Neural cell (in vitro differentiated cells): Measurements from ENCODE around the gene CPB2.

Experiments
- EP300 ChIP-seq: fragments of 450-650 bp; conservative IDR thresholded peaks from 2 replicates; pipeline ENCODE4 v1.6.1; 2014; ENCODE audit warnings: antibody characterized with exemption, mild to moderate bottlenecking, moderate library complexity; ENCODE audit not compliant: poor library complexity, severe bottlenecking
- EZH2 ChIP-seq: fragments of 200-600, 300-800 bp; shearing (Covaris generic), sonication (generic); IDR thresholded peaks from 2 replicates; pipeline ENCODE4 v1.6.1; 2014; ENCODE audit warnings: antibody characterized with exemption, low read length, borderline replicate concordance, mild to moderate bottlenecking; ENCODE audit not compliant: insufficient read depth, poor library complexity, severe bottlenecking
- POLR2AphosphoS5 ChIP-seq: IDR thresholded peaks from 2 replicates; pipeline ENCODE4 v1.6.1; 2012
- RAD21 ChIP-seq: fragments of 450-650 bp; conservative IDR thresholded peaks from 2 replicates; pipeline ENCODE4 v1.6.1; 2014; ENCODE audit warnings: antibody characterized with exemption, mild to moderate bottlenecking, moderate library complexity
- SMC3 ChIP-seq: fragments of 450-650 bp; conservative IDR thresholded peaks from 2 replicates; pipeline ENCODE4 v1.6.1; 2014; ENCODE audit warnings: antibody characterized with exemption, mild to moderate bottlenecking, moderate library complexity; ENCODE audit not compliant: poor library complexity
- TAF1 ChIP-seq: IDR thresholded peaks from 2 replicates; pipeline ENCODE4 v1.6.1; 2012; ENCODE audit warnings: low read depth
- TF ChIP-seq, protein P1 (sequence below): fragments of 450-650 bp; IDR thresholded peaks from 2 replicates; pipeline ENCODE4 v1.5.1; 2014; ENCODE audit warnings: antibody characterized with exemption, mild to moderate bottlenecking, moderate library complexity; ENCODE audit not compliant: poor library complexity, severe bottlenecking
- TF ChIP-seq, protein P2 (sequence below): IDR thresholded peaks from 2 replicates; pipeline ENCODE4 v1.6.1; 2012; ENCODE audit warnings: borderline replicate concordance

DNA sequence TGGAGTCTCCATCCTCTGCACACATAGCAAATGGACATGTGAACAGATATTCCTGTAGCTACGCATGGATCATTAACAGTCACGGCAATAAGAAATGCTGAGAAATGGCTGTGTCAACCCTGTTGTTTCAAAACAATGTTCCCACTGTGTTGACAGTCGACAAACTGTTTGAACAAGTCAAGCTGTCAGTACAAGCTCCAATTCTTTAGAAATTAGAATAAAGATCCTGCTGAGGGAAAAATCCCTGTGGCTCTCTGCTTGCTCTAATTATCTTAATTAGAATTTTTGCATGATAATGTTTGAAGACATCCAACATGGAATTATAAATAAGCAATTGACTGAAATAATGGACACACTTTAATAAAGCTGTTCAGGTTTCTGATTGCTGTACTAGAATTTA, 37.9 kb upstream of the CPB2 start:
- no peak for TF ChIP-seq TAF1
- TF ChIP-seq, protein P1, sequence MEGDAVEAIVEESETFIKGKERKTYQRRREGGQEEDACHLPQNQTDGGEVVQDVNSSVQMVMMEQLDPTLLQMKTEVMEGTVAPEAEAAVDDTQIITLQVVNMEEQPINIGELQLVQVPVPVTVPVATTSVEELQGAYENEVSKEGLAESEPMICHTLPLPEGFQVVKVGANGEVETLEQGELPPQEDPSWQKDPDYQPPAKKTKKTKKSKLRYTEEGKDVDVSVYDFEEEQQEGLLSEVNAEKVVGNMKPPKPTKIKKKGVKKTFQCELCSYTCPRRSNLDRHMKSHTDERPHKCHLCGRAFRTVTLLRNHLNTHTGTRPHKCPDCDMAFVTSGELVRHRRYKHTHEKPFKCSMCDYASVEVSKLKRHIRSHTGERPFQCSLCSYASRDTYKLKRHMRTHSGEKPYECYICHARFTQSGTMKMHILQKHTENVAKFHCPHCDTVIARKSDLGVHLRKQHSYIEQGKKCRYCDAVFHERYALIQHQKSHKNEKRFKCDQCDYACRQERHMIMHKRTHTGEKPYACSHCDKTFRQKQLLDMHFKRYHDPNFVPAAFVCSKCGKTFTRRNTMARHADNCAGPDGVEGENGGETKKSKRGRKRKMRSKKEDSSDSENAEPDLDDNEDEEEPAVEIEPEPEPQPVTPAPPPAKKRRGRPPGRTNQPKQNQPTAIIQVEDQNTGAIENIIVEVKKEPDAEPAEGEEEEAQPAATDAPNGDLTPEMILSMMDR = no peak
- no peak for TF ChIP-seq EZH2
- no peak for TF ChIP-seq RAD21
- peak; percentile 47 for TF ChIP-seq EP300
- TF ChIP-seq, protein P2, sequence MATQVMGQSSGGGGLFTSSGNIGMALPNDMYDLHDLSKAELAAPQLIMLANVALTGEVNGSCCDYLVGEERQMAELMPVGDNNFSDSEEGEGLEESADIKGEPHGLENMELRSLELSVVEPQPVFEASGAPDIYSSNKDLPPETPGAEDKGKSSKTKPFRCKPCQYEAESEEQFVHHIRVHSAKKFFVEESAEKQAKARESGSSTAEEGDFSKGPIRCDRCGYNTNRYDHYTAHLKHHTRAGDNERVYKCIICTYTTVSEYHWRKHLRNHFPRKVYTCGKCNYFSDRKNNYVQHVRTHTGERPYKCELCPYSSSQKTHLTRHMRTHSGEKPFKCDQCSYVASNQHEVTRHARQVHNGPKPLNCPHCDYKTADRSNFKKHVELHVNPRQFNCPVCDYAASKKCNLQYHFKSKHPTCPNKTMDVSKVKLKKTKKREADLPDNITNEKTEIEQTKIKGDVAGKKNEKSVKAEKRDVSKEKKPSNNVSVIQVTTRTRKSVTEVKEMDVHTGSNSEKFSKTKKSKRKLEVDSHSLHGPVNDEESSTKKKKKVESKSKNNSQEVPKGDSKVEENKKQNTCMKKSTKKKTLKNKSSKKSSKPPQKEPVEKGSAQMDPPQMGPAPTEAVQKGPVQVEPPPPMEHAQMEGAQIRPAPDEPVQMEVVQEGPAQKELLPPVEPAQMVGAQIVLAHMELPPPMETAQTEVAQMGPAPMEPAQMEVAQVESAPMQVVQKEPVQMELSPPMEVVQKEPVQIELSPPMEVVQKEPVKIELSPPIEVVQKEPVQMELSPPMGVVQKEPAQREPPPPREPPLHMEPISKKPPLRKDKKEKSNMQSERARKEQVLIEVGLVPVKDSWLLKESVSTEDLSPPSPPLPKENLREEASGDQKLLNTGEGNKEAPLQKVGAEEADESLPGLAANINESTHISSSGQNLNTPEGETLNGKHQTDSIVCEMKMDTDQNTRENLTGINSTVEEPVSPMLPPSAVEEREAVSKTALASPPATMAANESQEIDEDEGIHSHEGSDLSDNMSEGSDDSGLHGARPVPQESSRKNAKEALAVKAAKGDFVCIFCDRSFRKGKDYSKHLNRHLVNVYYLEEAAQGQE = no peak
- no peak for TF ChIP-seq SMC3
- peak; percentile 76 for TF ChIP-seq POLR2AphosphoS5
